IPS DF 6.9 (cell line): Measurements from ENCODE around the gene RAD51B.
"Not testable (repeated sequence)": the region's sequence is repeated elsewhere in the genome, so short reads cannot be mapped to it uniquely, and the experiment has no call there.

Source experiments
- DNase-seq: peaks from one replicate; pipeline ENCODE4 v3.0.0-alpha.2; 2013; ENCODE audit warnings: low read depth, low spot score
- H3K27ac ChIP-seq: one replicate; pipeline ENCODE4 v1.5.1; 2013; ENCODE audit warnings: low read length, control low read depth
- H3K27me3 ChIP-seq: 2 replicates; pipeline ENCODE4 v1.6.1; 2013; ENCODE audit warnings: mild to moderate bottlenecking, low read length; ENCODE audit not compliant: control insufficient read depth, insufficient read depth
- H3K36me3 ChIP-seq: 2 replicates; pipeline ENCODE4 v1.6.1; 2013; ENCODE audit warnings: low read length; ENCODE audit not compliant: control insufficient read depth, insufficient read depth
- H3K4me1 ChIP-seq: 2 replicates; pipeline ENCODE4 v1.6.1; 2013; ENCODE audit warnings: low read length; ENCODE audit not compliant: control insufficient read depth, insufficient read depth
- H3K4me3 ChIP-seq: 2 replicates; pipeline ENCODE4 v1.5.1; 2013; ENCODE audit warnings: mild to moderate bottlenecking, low read length
- H3K9me3 ChIP-seq: 2 replicates; pipeline ENCODE4 v1.6.1; 2013; ENCODE audit warnings: low read length, inconsistent platforms; ENCODE audit not compliant: control insufficient read depth, insufficient read depth
- WGBS: extraction: QIAGEN DNeasy Blood & Tissue Kit; methylation state at CpG from one replicate; pipeline ENCODE4 v1.1.7; 2013; ENCODE audit warnings: mixed read lengths, missing lambda C conversion rate; ENCODE audit not compliant: insufficient read length, insufficient coverage; 5-methylcytosine and 5-hydroxymethylcytosine counted together

The RAD51B gene

DNA sequence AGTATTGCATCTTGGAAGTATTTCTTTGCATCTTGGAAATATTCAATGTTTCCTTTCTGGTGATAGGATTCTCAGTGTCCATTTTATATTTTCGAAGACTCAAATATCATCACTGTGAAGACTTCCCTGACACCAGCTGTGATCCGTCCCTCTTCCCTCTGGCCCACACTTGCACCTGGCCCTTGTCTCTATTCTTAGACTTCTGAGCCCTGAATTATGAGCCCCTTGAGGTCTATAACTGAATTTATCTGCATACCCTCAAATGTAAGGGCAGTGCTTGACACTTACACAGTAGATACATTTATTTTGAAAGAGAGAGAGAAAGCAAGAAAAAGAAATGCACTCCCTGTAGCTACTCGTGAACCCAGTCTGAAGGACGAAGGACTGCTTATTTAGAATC, 596.6 kb downstream of the RAD51B start:
- no CpG with 5 or more reads among the region's 4 CpGs for WGBS
- H3K4me3 ChIP-seq: no peak overlapping the region

GRCh38 chr14:68417009-68417650, 597.6 kb downstream of the RAD51B start:
- Histone ChIP-seq H3K4me1 (no peaks in the 10 kb centered on the region), H3K27ac (no peak overlapping the region), H3K4me3 (no peak overlapping the region), H3K9me3 (no peaks in the 10 kb centered on the region), H3K27me3 (no peaks in the 10 kb centered on the region), H3K36me3 (no peaks in the 10 kb centered on the region)
- DNase-seq: no peak
- WGBS: no CpG with 5 or more reads among the region's 5 CpGs

More for the DNA sequence above, 596.6 kb downstream of the RAD51B start:
- H3K27ac ChIP-seq: no peak overlapping the region
- H3K36me3 ChIP-seq: no peaks in the 10 kb centered on the region
- no peaks in the 10 kb centered on the region for H3K9me3 ChIP-seq
- DNase-seq: no peak
- no peaks in the 10 kb centered on the region for H3K27me3 ChIP-seq
- no peaks in the 10 kb centered on the region for H3K4me1 ChIP-seq

- no peak for DNase-seq
- Histone ChIP-seq H3K36me3 (no peaks in the 10 kb centered on the region), H3K4me1 (no peaks in the 10 kb centered on the region; the same call in 1 of the 2 replicates), H3K27me3 (no peaks in the 10 kb centered on the region), H3K4me3 (no peak overlapping the region), H3K9me3 (no peaks in the 10 kb centered on the region), H3K27ac (no peak overlapping the region)
- no CpG with 5 or more reads among the region's 3 CpGs for WGBS
These were observed 598.9 kb downstream of the RAD51B start for GRCh38 chr14:68418174-68419118.

GRCh38 chr14:68420350-68420749, 600.8 kb downstream of the RAD51B start:
- Histone ChIP-seq H3K27me3 (no peaks in the 10 kb centered on the region), H3K36me3 (no peaks in the 10 kb centered on the region), H3K4me1 (no peaks in the 10 kb centered on the region; the same call in 1 of the 2 replicates), H3K27ac (no peak overlapping the region), H3K9me3 (no peaks in the 10 kb centered on the region), H3K4me3 (no peak overlapping the region)
- WGBS: no CpG with 5 or more reads among the region's 5 CpGs
- DNase-seq: no peak

DNA sequence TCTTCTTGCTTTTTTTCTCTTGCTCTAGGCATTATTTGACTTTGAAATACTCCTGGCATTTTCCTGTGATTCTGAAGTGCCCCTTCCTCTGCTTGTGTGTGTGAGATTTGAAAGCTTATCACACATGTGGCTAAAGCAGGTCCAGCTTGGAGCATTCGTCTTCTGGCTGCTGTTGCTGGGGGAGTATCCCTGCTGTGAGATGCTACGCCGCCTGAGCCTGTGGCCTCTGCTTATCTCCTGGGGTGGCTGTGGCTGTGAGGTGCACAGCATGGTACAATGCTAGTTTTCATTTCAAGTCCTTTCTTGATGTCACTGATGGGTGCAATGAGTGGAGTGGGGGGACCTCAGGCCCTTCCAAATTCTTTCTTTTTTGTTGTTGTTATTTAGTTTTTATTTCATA, 601.5 kb downstream of the RAD51B start:
- Histone ChIP-seq H3K36me3 (no peaks in the 10 kb centered on the region), H3K4me3 (no peak overlapping the region), H3K9me3 (no peaks in the 10 kb centered on the region), H3K27ac (no peak overlapping the region), H3K27me3 (no peaks in the 10 kb centered on the region), H3K4me1 (no peaks in the 10 kb centered on the region; the same call in 1 of the 2 replicates)
- no peak for DNase-seq
- WGBS: no CpG with 5 or more reads among the region's 3 CpGs

GRCh38 chr14:68423686-68424085, 604.1 kb downstream of the RAD51B start:
- H3K4me3 ChIP-seq: no peak overlapping the region
- DNase-seq: no peak
- WGBS: no CpG with 5 or more reads among the region's 2 CpGs
- H3K27me3 ChIP-seq: no peaks in the 10 kb centered on the region
- no peaks in the 10 kb centered on the region for H3K36me3 ChIP-seq
- no peaks in the 10 kb centered on the region for H3K9me3 ChIP-seq
- H3K4me1 ChIP-seq: peaks cover 2% of the 10 kb centered on the region; the same call in 1 of the 2 replicates
- no peak overlapping the region for H3K27ac ChIP-seq

DNA sequence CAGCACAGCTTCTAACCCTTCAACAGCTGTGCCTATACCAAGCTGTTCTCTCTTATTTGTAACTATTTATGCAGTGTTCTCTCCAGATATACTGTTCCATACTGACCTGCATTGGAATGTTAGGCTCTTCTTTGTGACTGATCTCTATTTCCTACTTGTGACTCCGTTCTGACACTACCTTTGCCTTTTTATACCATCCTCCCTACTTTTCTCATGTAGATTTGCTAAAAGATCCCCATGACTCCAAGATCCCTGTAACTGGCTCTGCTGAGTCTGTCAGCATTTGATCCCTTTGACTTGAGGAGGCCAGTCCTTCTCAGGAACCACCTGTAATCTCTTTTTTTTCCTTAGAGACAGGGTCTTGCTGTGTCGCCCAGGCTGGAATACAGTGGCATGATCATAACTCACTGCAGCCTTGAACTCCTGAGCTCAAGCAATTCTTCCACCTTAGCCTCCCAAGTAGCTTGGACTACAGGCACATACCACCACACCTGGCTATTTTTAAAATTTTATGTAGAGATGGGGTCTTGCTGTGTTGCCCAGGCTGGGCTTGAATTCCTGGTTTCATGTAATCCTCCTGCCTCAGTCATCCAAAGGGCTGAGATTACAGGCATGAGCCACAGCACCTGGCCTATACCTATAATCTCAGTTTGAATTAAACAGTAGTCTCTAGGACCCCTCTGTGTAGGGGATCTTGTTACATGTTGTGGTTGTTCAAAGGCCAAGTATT, 605.0 kb downstream of the RAD51B start:
- no peak overlapping the region for H3K4me3 ChIP-seq
- H3K27ac ChIP-seq: no peak overlapping the region
- no peak for DNase-seq
- no peaks in the 10 kb centered on the region for H3K9me3 ChIP-seq
- H3K27me3 ChIP-seq: no peaks in the 10 kb centered on the region
- peaks cover 2% of the 10 kb centered on the region; the same call in 1 of the 2 replicates for H3K4me1 ChIP-seq
- no CpG with 5 or more reads among the region's 2 CpGs for WGBS
- H3K36me3 ChIP-seq: no peaks in the 10 kb centered on the region

DNA sequence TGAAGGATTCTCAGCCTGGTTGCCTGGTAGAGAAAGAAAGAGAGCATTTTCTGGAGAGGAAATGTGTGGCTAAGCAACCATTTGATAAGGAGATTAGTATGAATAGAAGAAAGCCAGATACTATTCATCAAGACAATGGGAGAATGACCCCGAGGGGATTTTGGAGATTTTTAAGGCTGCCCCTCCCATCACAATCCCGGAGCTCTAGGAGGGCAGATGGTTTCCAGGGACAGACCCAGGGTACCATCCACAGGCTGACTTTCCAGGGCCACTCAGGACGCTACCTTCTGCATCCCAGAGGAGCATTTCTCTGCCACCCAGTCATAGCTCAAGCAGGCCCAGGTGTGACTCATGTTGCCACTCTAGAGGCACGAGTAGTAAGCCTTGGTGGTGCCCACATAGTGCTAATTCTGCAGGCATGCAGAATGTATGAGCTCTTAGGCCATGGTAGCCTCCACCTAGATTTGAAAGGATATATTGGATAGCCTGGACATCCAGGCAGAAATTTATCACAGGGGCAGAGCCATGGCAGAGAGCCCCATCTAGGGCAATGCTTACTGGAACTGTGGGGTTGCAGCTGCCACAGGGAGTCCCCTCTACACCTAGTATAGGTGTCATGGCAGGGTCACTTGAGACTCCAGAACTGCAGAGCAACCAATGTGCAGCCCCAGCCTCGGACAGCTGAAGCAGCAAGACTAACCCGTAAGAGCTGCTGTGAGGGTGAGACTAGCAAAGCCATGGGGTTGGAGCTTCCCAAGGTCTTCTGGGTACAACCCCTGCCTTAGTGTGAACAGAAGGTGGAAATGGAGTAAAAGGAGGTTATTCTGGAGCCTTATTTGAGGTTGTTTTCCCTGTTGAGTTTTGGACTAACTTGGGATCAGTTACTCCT, 607.3 kb downstream of the RAD51B start:
- WGBS: no CpG with 5 or more reads among the region's 6 CpGs
- Histone ChIP-seq H3K27ac (no peak overlapping the region), H3K4me3 (no peak overlapping the region), H3K4me1 (peaks cover 2% of the 10 kb centered on the region; the same call in 1 of the 2 replicates), H3K9me3 (no peaks in the 10 kb centered on the region), H3K36me3 (no peaks in the 10 kb centered on the region), H3K27me3 (no peaks in the 10 kb centered on the region)
- DNase-seq: no peak

GRCh38 chr14:68427550-68427890, 607.9 kb downstream of the RAD51B start:
- H3K36me3 ChIP-seq: no peaks in the 10 kb centered on the region
- DNase-seq: no peak
- no peaks in the 10 kb centered on the region for H3K9me3 ChIP-seq
- H3K27ac ChIP-seq: no peak overlapping the region
- H3K4me1 ChIP-seq: peaks cover 2% of the 10 kb centered on the region; the same call in 1 of the 2 replicates
- H3K27me3 ChIP-seq: no peaks in the 10 kb centered on the region
- H3K4me3 ChIP-seq: no peak overlapping the region

DNA sequence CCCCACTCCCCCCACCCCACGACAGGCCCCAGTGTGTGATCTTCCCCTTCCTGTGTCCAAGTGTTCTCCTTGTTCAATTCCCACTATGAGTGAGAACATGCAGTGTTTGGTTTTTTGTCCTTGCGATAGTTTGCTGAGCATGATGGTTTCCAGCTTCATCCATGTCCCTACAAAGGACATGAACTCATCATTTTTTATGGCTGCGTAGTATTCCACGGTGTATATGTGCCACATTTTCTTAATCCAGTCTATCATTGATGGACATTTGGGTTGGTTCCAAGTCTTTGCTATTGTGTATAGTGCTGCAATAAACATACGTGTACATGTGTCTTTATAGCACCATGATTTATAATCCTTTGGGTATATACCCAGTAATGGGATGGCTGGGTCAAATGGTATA, 609.3 kb downstream of the RAD51B start:
- H3K27me3 ChIP-seq, H3K36me3 ChIP-seq, H3K4me3 ChIP-seq, H3K27ac ChIP-seq, H3K9me3 ChIP-seq, H3K4me1 ChIP-seq, DNase-seq: not testable (repeated sequence)
- WGBS: no CpG with 5 or more reads among the region's 5 CpGs
